Vagina (tissue), 2 donors: ENCODE data around the gene NUCKS1. TPM values are rescaled to one million over a fixed set of nuclear protein-coding genes. Genes with fewer than 3 reads are reported as not detected.

Experiments
- DNase-seq, 2 donors: peaks; one replicate each; pipeline ENCODE4 v3.0.0-alpha.2; 2017; ENCODE audit errors: extremely low spot score in 2 of 2
- H3K27ac ChIP-seq: fragments of 200-600 bp; sonication (generic); one replicate; pipeline ENCODE4 v1.5.1; 2019
- H3K27me3 ChIP-seq: fragments of 200-600 bp; sonication (generic); one replicate; pipeline ENCODE4 v1.5.1; 2019
- H3K36me3 ChIP-seq, 2 donors: fragments of 200-600 bp; sonication (generic); one replicate each; pipeline ENCODE4 v1.5.1; 2017 to 2019
- H3K4me1 ChIP-seq: fragments of 200-600 bp; sonication (generic); one replicate; pipeline ENCODE4 v1.5.1; 2019
- H3K4me3 ChIP-seq, 2 donors: fragments of 200-600 bp; sonication (generic); 1 replicate in 1 of 2; 2 replicates in 1 of 2; pipeline ENCODE4 v1.5.1; 2016 to 2019
- H3K9me3 ChIP-seq: fragments of 200-600 bp; sonication (generic); one replicate; pipeline ENCODE4 v1.5.1; 2019
- CTCF ChIP-seq, 3 experiments: fragments of 450-650 bp in 2 of 3; fragments of 200-600 bp in 1 of 3; sonication (generic) in 1 of 3; IDR thresholded peaks; one replicate each; pipeline ENCODE4 v1.5.1; 2017 to 2019; ENCODE audit warnings: antibody characterized with exemption in 3 of 3, mild to moderate bottlenecking in 2 of 3, moderate library complexity in 2 of 3
- POLR2A ChIP-seq, 2 donors: fragments of 450-650 bp; IDR thresholded peaks; one replicate each; pipeline ENCODE4 v1.6.1; 2017; ENCODE audit warnings: antibody characterized with exemption in 2 of 2, mild to moderate bottlenecking in 2 of 2, moderate library complexity in 2 of 2
- POLR2AphosphoS5 ChIP-seq, 2 donors: sonication (generic); formaldehyde crosslinking; IDR thresholded peaks; one replicate each; pipeline ENCODE4 v1.9.0; 2017; ENCODE audit warnings: antibody characterized with exemption in 2 of 2, mild to moderate bottlenecking in 2 of 2, low read depth in 1 of 2; ENCODE audit not compliant: insufficient read depth in 1 of 2
- intact Hi-C: fragments of 100-400 bp; cut with DNase I; formaldehyde crosslinking; loops from one replicate; pipeline ENCODE4 v1.15.1; 2023
- total RNA-seq: library from RNA; depleted of rRNA; stranded (reverse); fragments of >200 nt; gene quantifications from one replicate; pipeline ENCODE4 v1.2.3, GENCODE V29; 2016

The NUCKS1 gene
- total RNA-seq, 1 donor from 2014 or later, result 57.2 TPM

- Histone ChIP-seq H3K27ac (no peak overlapping the region), H3K9me3 (no peaks in the 10 kb centered on the region), H3K4me3 (no peak overlapping the region), H3K36me3 (no peaks in the 10 kb centered on the region), H3K4me1 (peaks cover 15% of the 10 kb centered on the region), H3K27me3 (no peaks in the 10 kb centered on the region)
- TF ChIP-seq POLR2A (IDR thresholded peaks at IDR 0.05) (no peak), CTCF (IDR thresholded peaks at IDR 0.05) (no peak), POLR2AphosphoS5 (IDR thresholded peaks at IDR 0.05; ENCODE audit: insufficient read depth in 1 of 2, low read depth in 1 of 2) (no peak)
- no peak for DNase-seq
- intact Hi-C loops, result no loop called here
Measured at GRCh38 chr1:205675247-205675646, 74.7 kb downstream of the NUCKS1 start.

- Histone ChIP-seq H3K27ac (no peak overlapping the region), H3K4me1 (peaks cover 13% of the 10 kb centered on the region), H3K36me3 (no peaks in the 10 kb centered on the region), H3K4me3 (no peak overlapping the region), H3K27me3 (no peaks in the 10 kb centered on the region), H3K9me3 (no peaks in the 10 kb centered on the region)
- no peak for DNase-seq
- intact Hi-C loops, result no loop called here
- TF ChIP-seq POLR2A (IDR thresholded peaks at IDR 0.05) (no peak), CTCF (IDR thresholded peaks at IDR 0.05) (no peak), POLR2AphosphoS5 (IDR thresholded peaks at IDR 0.05; ENCODE audit: insufficient read depth in 1 of 2, low read depth in 1 of 2) (no peak)
Measured at GRCh38 chr1:205672970-205673369, 77.0 kb downstream of the NUCKS1 start.

GRCh38 chr1:205672395-205672889 is 77.5 kb downstream of the NUCKS1 start:
- Histone ChIP-seq H3K4me3 (no peak overlapping the region), H3K27ac (no peak overlapping the region), H3K4me1 (peaks cover 16% of the 10 kb centered on the region), H3K9me3 (no peaks in the 10 kb centered on the region), H3K27me3 (no peaks in the 10 kb centered on the region), H3K36me3 (no peaks in the 10 kb centered on the region)
- no peak for DNase-seq
- intact Hi-C loops, result no loop called here
- TF ChIP-seq POLR2AphosphoS5 (IDR thresholded peaks at IDR 0.05; ENCODE audit: insufficient read depth in 1 of 2, low read depth in 1 of 2), result no peak
- no peak for TF ChIP-seq POLR2A (IDR thresholded peaks at IDR 0.05)
- no peak for TF ChIP-seq CTCF (IDR thresholded peaks at IDR 0.05)

- no peak for DNase-seq
- Histone ChIP-seq H3K4me1 (peaks cover 16% of the 10 kb centered on the region), H3K27ac (no peak overlapping the region), H3K36me3 (no peaks in the 10 kb centered on the region), H3K27me3 (no peaks in the 10 kb centered on the region), H3K4me3 (no peak overlapping the region), H3K9me3 (no peaks in the 10 kb centered on the region)
- TF ChIP-seq POLR2AphosphoS5 (IDR thresholded peaks at IDR 0.05; ENCODE audit: insufficient read depth in 1 of 2, low read depth in 1 of 2) (no peak), POLR2A (IDR thresholded peaks at IDR 0.05) (no peak), CTCF (IDR thresholded peaks at IDR 0.05) (no peak)
- intact Hi-C loops, result no loop called here
Measured at GRCh38 chr1:205670611-205671430, 79.2 kb downstream of the NUCKS1 start.

GRCh38 chr1:205670150-205670446 is 79.9 kb downstream of the NUCKS1 start:
- peaks cover 16% of the 10 kb centered on the region for H3K4me1 ChIP-seq
- intact Hi-C loops, result no loop called here

More at GRCh38 chr1:205670150-205670446, 79.9 kb downstream of the NUCKS1 start:
- Histone ChIP-seq H3K27ac (no peak overlapping the region), H3K36me3 (no peaks in the 10 kb centered on the region), H3K4me3 (no peak overlapping the region), H3K9me3 (no peaks in the 10 kb centered on the region), H3K27me3 (no peaks in the 10 kb centered on the region)
- TF ChIP-seq CTCF (IDR thresholded peaks at IDR 0.05) (no peak), POLR2A (IDR thresholded peaks at IDR 0.05) (no peak), POLR2AphosphoS5 (IDR thresholded peaks at IDR 0.05; ENCODE audit: insufficient read depth in 1 of 2, low read depth in 1 of 2) (no peak)
- DNase-seq, result no peak
